DMS53 treated with DMSO at 0.1 percent for 48 hours (cell line): ENCODE results near the gene SLAIN1.
A peak's percentile ranks its signal among the peaks of the same experiment; 100 is the strongest.

Source experiments
- DNase-seq: peaks from one replicate; lab custom pipeline; 2025; ENCODE audit not compliant: unreplicated experiment; lab: John Stamatoyannopoulos, UW

Gene SLAIN1

GRCh38 chr13:77749344-77749880 lies 51.9 kb downstream of the SLAIN1 start:
- DNase-seq: no peak

DNA sequence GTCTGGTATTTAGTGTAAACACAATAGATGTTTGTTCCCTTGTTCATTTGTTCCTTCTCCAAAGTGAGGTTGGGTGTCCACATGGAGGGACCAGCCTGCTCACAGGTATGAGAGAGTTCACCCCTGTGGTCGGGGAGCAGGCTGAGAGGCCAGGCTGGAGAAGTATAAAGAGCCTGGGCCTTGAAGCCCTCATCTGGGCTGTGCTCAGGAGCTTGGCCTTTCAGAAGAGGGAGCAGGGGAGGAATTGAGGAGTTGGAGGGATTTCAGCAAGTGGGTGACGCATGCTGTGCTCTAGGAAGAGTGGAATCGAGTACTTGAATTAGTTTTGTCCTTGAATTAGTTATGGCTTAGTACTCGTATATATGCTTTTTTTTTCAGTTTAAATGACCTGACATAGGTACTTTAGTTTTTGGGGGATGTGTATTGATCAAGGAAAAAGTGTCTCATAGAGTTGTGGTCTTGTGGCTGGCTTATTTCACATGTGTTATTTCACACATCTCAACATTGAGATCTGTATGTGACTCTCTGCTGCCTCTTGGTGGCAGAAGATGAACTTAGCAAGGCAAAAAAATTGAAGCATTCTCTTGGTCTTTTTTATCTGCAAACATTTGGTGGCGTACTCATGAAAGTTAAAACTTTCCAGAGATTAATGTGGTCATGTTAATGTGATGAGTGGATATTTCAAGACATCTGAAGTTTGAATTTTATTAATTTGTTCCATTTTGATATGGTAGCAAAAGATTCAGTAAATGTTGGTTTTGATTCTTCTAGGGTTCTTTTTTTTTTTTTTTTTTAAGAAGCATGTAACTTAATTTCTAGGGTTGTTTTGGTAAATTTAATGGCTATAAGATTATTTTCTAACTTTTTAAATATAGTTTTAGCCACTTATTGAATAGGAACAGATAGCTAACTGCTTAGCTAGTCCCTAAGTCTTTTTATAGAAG lies 54.3 kb downstream of the SLAIN1 start:
- peak; percentile 9 for DNase-seq

DNA sequence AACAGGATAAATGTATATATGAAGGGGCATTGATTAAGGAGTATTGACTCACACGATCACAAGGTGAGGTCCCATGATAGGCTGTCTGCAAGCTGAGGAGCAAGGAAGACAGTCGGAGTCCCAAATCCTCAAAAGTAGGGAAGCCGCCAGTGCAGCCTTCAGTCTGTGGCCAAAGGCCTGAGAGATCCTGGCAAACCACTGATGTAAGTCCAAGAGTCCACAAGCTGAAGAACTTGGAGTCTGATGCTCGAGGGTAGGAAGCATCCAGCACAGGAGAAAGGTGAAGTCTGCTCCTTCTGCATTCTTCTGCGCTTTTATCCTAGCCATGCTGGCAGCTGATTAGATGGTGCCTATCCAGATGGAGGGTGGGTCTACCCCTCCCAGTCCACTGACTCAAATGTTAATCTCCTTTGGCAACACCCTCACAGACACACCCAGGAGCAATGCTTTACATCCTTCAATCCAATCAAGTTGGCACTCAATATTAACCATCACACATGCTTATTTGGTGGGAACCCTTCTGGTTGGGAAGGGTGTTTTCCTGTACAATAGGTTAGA lies 55.1 kb downstream of the SLAIN1 start:
- DNase-seq: no peak

DNA sequence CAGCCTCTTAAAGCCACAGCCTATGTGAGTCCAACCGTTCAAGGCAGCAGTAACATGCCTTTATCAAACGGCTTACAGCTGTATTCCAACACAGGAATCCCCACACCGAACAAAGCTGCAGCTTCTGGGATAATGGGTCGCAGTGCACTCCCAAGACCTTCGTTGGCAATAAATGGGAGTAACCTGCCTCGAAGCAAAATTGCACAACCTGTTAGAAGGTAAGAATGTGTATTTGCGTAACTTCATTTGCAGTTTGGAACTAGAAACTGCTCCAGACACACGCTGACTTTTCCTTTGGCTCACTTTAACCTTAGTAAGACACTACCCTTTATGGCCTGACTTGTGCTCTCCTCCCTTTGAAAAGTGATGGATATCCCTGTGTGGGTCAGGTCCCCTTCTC lies 63.4 kb downstream of the SLAIN1 start:
- no peak for DNase-seq

- no peak for DNase-seq
Observed at GRCh38 chr13:77767413-77767812, 69.9 kb downstream of the SLAIN1 start.

DNA sequence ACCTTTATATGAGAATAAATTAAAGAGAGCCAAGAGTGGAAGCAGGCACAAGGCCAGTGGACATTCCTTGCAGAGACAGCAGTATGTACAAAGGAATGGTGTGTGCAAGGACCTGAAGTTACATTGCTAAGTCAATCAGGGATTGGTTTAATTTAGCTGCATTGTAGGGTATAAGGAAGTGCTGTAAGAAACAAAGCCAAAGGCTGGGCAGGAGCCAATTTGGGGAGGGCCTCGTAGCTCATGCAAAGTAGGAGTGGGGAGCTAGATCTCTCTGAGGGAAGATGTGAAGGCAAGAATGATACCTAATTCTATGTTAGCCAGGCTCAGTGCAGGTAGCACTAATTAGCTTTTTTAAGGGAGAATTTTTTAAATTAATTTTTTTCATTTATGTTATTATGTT lies 76.7 kb downstream of the SLAIN1 start:
- DNase-seq: no peak

GRCh38 chr13:77776704-77777103 lies 79.2 kb downstream of the SLAIN1 start:
- DNase-seq: no peak

GRCh38 chr13:77779552-77780272 lies 82.2 kb downstream of the SLAIN1 start:
- DNase-seq: peak; percentile 50

GRCh38 chr13:77781808-77782207 lies 84.3 kb downstream of the SLAIN1 start:
- no peak for DNase-seq

DNA sequence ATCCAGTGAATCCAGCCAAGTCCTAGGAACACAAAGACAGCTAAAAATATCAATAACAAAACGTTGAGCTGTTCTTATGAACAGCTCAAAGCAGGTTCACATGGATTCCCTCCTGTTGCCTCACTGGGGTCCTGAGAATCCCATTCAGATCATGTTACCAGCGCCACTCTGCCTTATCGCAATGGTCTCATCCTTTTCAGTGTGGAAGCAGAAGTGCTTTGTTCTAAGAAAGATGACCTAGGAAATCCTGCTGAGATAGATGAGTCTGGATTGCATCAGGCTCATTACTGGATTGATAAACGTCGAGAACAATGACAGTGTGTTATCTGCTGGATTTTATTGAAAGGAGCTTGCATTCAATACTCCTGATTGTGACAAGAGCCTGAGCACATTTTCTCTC lies 87.0 kb downstream of the SLAIN1 start:
- DNase-seq: no peak

DNA sequence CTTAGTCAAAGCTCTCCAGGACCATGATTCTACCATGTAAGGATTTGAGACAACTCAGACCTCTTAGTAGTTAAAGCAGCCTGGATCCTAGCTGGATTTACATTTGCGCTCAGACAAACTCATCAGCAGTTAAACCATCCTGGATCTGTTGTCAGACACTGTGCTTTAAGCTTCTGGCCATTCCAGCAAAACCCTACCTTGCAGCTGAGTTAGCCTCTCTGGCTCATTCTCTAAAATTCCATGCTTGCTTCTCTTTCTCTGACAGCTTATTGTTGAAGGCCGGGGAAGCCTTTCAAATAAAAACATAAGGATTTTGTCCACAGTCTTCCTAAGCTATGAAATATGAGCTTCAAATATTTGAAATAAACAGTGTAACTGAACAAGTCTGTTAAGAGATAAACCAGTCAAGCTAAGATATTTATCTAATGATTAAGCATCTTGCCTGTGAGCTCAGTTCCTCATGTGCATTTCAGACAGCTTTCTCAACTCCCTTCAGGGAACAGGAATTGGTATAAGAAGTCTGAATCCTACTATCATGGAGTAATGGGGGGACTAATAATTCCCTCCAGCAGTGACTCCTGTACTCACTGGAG lies 89.3 kb downstream of the SLAIN1 start:
- no peak for DNase-seq

- no peak for DNase-seq
Observed at GRCh38 chr13:77789376-77789775, 91.9 kb downstream of the SLAIN1 start.

GRCh38 chr13:77800219-77800618 lies 102.7 kb downstream of the SLAIN1 start:
- no peak for DNase-seq

DNA sequence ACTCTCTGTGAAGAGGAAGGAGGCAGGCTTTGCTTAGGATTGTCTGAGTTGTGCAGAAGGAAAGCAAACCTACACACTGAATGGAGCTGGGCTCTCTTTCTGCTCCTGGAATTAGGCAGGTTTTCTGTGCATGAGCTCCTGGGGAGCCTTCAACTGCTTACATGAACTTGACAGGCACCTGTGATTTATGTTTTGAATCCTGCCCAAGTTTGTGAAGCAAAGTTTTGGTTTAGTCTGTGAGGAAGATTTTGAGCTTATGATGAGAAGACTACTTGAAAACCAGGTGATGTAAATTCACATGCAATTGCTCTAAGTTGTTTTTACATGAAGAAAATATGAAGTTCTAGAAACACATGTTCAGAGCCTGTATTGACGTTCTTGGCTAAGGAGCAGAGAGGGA lies 109.0 kb downstream of the SLAIN1 start:
- DNase-seq: no peak

DNA sequence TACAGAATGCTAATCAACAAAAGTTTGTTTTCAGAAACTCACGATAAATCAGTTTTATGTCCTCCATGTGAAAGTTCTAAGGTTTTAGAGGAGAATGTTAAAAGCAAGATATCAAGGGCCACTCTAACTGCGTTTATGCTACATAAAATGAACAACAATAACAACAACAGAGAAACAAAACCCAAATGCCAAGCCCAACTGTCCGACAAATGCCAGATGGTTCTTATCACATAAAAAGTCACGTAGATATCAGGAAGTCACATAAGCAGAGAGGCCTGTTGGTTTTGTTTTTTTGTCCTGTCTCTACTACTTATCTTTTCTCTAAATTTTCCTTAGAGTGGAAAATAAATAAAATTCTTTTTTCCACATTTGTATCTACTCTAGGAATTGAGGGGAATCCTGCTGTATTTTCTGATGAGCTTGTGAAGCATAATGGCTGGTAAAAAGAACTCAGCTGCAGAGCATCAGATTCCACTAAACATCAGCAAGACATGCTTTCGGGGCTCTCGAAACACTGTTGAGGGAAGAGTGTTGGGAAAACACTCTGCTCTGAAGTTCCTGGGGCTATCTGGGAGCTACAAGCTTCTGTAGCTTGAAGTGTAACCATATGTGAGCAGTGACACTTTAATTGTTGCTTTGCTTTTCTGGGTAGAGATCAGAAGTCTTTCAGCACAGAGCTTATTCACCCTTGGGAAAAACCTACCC lies 110.1 kb downstream of the SLAIN1 start:
- no peak for DNase-seq

DNA sequence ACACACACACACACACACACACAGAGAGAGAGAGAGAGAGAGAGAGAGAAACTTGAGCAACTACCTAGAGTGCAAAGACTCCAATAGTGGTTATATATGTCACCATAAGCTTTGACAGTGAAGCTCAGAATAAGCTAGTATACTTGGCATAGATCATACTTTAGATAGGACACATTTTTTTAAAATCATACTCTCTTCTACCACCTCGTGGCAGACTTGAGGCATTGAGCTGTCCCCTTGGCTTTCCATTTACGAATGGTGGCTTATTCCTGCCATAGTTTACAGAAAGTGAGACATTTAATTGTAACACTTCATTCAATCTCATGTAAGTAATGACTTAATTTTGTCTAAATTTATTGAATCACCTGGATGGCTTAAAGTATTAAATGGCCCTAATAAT lies 112.9 kb downstream of the SLAIN1 start:
- peak; percentile 16 for DNase-seq

- DNase-seq: no peak
Observed at GRCh38 chr13:77810878-77811277, 113.4 kb downstream of the SLAIN1 start.

DNA sequence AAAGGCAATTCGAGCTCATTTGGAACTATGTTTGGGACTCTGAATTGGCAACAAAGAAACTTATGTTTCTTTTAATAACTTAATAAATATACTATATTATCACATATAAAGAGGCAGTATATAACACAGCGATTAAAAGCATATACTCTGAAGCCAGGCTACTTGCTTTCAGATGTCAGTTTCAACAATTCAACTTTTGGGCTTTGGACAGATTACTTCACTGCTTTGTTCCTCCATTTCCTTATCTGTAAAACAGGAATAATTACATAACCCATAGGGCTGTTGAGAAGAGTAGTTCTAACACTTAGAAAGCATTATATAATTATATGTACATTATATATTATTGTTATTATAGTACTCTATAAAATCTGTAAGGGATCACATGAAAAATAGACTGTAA lies 113.9 kb downstream of the SLAIN1 start:
- DNase-seq: no peak

- DNase-seq: no peak
Observed at GRCh38 chr13:77811981-77812380, 114.5 kb downstream of the SLAIN1 start.
